HepG2 (cell line): ENCODE results near the gene BTN1A1. TPM values are rescaled to one million over a fixed set of nuclear protein-coding genes. Genes with fewer than 3 reads are reported as not detected.
A peak's percentile ranks its signal among the peaks of the same experiment; 100 is the strongest.

Experiments used
- GLI4 ChIP-seq: sonication (generic); formaldehyde crosslinking; IDR thresholded peaks from 2 replicates; pipeline ENCODE4 v1.5.1; 2020; ENCODE audit warnings: missing genetic modification reagents, mild to moderate bottlenecking, moderate library complexity, borderline replicate concordance
- MIER3 ChIP-seq: IDR thresholded peaks from 2 replicates; pipeline ENCODE4 v1.6.1; 2016; ENCODE audit warnings: missing compliant biosample characterization, borderline replicate concordance
- NAIF1 ChIP-seq: sonication (generic); formaldehyde crosslinking; IDR thresholded peaks from 2 replicates; pipeline ENCODE4 v1.5.0; 2020; ENCODE audit warnings: mild to moderate bottlenecking, missing genetic modification reagents, borderline replicate concordance
- NFYB ChIP-seq: sonication (generic); formaldehyde crosslinking; IDR thresholded peaks from 2 replicates; pipeline ENCODE4 v1.4.0; 2020; ENCODE audit warnings: missing genetic modification reagents
- POGZ ChIP-seq: sonication (generic); formaldehyde crosslinking; IDR thresholded peaks from 2 replicates; pipeline ENCODE4 v1.4.0; 2020; ENCODE audit warnings: mild to moderate bottlenecking, missing genetic modification reagents
- PREB ChIP-seq: sonication (generic); formaldehyde crosslinking; IDR thresholded peaks from 2 replicates; pipeline ENCODE4 v1.4.0; 2020; ENCODE audit warnings: missing genetic modification reagents
- SIX4 ChIP-seq: sonication (generic); formaldehyde crosslinking; IDR thresholded peaks from 2 replicates; pipeline ENCODE4 v1.4.0; 2020; ENCODE audit warnings: missing genetic modification reagents
- SRSF4 ChIP-seq: fragments of 200-400 bp; formaldehyde crosslinking; IDR thresholded peaks from one replicate; pipeline ENCODE4 v1.6.1; 2018; ENCODE audit warnings: mild to moderate bottlenecking, low read depth, low read length, moderate library complexity; ENCODE audit not compliant: poor library complexity, severe bottlenecking
- ZC3H4 ChIP-seq: sonication (generic); formaldehyde crosslinking; IDR thresholded peaks from 2 replicates; pipeline ENCODE4 v1.4.0; 2020; ENCODE audit warnings: missing genetic modification reagents, borderline replicate concordance
- ZNF10 ChIP-seq: sonication (generic); formaldehyde crosslinking; IDR thresholded peaks from 2 replicates; pipeline ENCODE4 v1.4.0; 2020; ENCODE audit warnings: mild to moderate bottlenecking, low read depth, missing genetic modification reagents, borderline replicate concordance
- ZNF547 ChIP-seq: sonication (generic); formaldehyde crosslinking; IDR thresholded peaks from 2 replicates; pipeline ENCODE4 v1.5.1; 2020; ENCODE audit warnings: mild to moderate bottlenecking, missing genetic modification reagents
- ZNF747 ChIP-seq: sonication (generic); formaldehyde crosslinking; IDR thresholded peaks from 2 replicates; pipeline ENCODE4 v1.8.1; 2023; ENCODE audit warnings: missing genetic modification reagents, mild to moderate bottlenecking, borderline replicate concordance
- ZNF749 ChIP-seq: sonication (generic); formaldehyde crosslinking; IDR thresholded peaks from 2 replicates; pipeline ENCODE4 v1.8.0; 2022; ENCODE audit warnings: mild to moderate bottlenecking, missing genetic modification reagents, moderate library complexity, borderline replicate concordance
- ZNF772 ChIP-seq: sonication (generic); formaldehyde crosslinking; IDR thresholded peaks from 2 replicates; pipeline ENCODE4 v1.5.0; 2020; ENCODE audit warnings: mild to moderate bottlenecking, missing genetic modification reagents
- ZNF775 ChIP-seq: sonication (generic); formaldehyde crosslinking; IDR thresholded peaks from 2 replicates; pipeline ENCODE4 v1.4.0; 2020; ENCODE audit warnings: missing genetic modification reagents, mild to moderate bottlenecking, moderate library complexity, borderline replicate concordance
- ZNF781 ChIP-seq: sonication (generic); formaldehyde crosslinking; IDR thresholded peaks from 2 replicates; pipeline ENCODE4 v1.5.1; 2020; ENCODE audit warnings: borderline replicate concordance, mild to moderate bottlenecking, missing genetic modification reagents; ENCODE audit errors: not compliant biosample characterization
- ZNF782 ChIP-seq: sonication (generic); formaldehyde crosslinking; IDR thresholded peaks from 2 replicates; pipeline ENCODE4 v1.4.0; 2020; ENCODE audit warnings: missing genetic modification reagents, mild to moderate bottlenecking, borderline replicate concordance
- ZSCAN29 ChIP-seq: sonication (generic); formaldehyde crosslinking; conservative IDR thresholded peaks from 2 replicates; pipeline ENCODE4 v1.4.0; 2020; ENCODE audit warnings: mild to moderate bottlenecking, missing genetic modification reagents
- polyA plus RNA-seq, 8 experiments: library from polyadenylated mRNA; depleted of rRNA in 3 of 8; stranded (reverse) in 7 of 8; unstranded in 1 of 8; fragments of >200 nt; fragmentation: Illumina TruSeq in 4 of 8; extraction: Trizol in 4 of 8; gene quantifications; 2 replicates each; pipeline versions ENCODE4 v1.2.1 to v1.2.3, GENCODE V29; 2011 to 2016; ENCODE audit warnings: low read depth in 4 of 8, missing spikeins in 1 of 8, mixed read lengths in 1 of 8; ENCODE audit not compliant: insufficient read depth in 1 of 8
- total RNA-seq, 5 experiments: library from RNA; depleted of rRNA; stranded (reverse); fragments of >200 nt; fragmentation: Illumina TruSeq; extraction: Trizol; gene quantifications; 2 replicates each; pipeline ENCODE4 v1.2.3, GENCODE V29; 2016; ENCODE audit warnings: low read depth in 1 of 5
- TF ChIP-seq, protein P1 (sequence below): sonication (generic); formaldehyde crosslinking; IDR thresholded peaks from 2 replicates; pipeline ENCODE4 v1.4.0; 2020; ENCODE audit warnings: missing genetic modification reagents
- TF ChIP-seq, protein P2 (sequence below): sonication (generic); formaldehyde crosslinking; IDR thresholded peaks from 2 replicates; pipeline ENCODE4 v1.8.0; 2022; ENCODE audit warnings: missing genetic modification reagents, low read depth, mild to moderate bottlenecking, borderline replicate concordance
- TF ChIP-seq, protein P3 (sequence below): sonication (generic); formaldehyde crosslinking; IDR thresholded peaks from 2 replicates; pipeline ENCODE4 v1.4.0; 2020; ENCODE audit warnings: mild to moderate bottlenecking, low read depth, missing genetic modification reagents

BTN1A1 gene
- total and polyA plus RNA-seq, 2 of the 13 experiments (the other 11 are each of a cell fraction or from before 2014, with no cell fraction given): 0.04 TPM; not detected in 1

DNA sequence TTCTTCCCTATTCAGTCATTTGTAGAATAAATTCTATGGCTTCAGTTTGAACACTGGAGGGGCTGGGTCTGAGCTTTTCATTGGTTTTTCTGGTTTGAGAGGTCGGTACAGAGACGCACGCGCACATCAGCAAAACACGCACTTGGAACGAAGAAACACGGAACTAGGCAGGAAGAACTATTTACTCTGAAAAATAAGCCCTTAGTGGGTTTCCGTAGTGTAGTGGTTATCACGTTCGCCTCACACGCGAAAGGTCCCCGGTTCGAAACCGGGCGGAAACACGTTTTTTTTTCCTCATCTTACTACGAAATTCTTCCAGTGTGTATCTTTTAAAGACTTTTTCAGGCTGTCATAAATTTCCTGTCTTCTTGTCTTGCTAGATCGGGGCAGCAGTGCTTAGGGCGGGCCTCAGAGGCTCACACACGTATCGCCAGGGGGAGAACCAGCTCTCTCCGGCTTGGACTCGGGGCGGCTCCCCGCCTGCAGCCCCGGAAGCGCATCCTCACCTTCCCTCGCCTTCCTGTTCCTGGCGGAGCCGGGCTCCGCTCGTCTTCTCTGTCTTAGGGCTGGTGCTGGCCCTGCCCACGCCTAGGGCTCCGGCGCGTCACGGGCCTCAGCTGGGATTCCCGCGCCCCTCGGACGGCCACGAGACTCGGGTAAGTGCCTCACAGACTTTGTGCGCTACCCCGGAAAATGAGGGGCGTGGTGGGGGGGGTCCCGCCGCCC lies 37.9 kb downstream of the BTN1A1 start, which contains the start of gene HMGN4 (continued):
- TF ChIP-seq ZNF10 (CRISPR knock-in tag) (no peak), NAIF1 (CRISPR knock-in tag) (peak; percentile 80), ZC3H4 (CRISPR knock-in tag) (no peak), PREB (CRISPR knock-in tag) (no peak), NFYB (CRISPR knock-in tag) (no peak), ZNF747 (CRISPR knock-in tag) (no peak; the same call in 1 of the 2 replicates), ZNF782 (CRISPR knock-in tag) (no peak), ZNF772 (no peak; the same call in 1 of the 2 replicates), ZSCAN29 (CRISPR knock-in tag) (no peak; the same call in 1 of the 2 replicates), ZNF749 (CRISPR knock-in tag) (peak; percentile 63), MIER3 (CRISPR knock-in tag) (no peak), GLI4 (no peak), SRSF4 (no peak), SIX4 (CRISPR knock-in tag) (peak; percentile 66), ZNF547 (CRISPR knock-in tag) (no peak), POGZ (CRISPR knock-in tag) (peak; percentile 71), ZNF781 (CRISPR knock-in tag) (peak; percentile 32), ZNF775 (no peak)
- TF ChIP-seq, protein P1, sequence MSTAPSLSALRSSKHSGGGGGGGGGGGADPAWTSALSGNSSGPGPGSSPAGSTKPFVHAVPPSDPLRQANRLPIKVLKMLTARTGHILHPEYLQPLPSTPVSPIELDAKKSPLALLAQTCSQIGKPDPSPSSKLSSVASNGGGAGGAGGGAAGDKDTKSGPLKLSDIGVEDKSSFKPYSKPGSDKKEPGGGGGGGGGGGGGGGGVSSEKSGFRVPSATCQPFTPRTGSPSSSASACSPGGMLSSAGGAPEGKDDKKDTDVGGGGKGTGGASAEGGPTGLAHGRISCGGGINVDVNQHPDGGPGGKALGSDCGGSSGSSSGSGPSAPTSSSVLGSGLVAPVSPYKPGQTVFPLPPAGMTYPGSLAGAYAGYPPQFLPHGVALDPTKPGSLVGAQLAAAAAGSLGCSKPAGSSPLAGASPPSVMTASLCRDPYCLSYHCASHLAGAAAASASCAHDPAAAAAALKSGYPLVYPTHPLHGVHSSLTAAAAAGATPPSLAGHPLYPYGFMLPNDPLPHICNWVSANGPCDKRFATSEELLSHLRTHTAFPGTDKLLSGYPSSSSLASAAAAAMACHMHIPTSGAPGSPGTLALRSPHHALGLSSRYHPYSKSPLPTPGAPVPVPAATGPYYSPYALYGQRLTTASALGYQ (CRISPR knock-in tag): peak; percentile 71
- TF ChIP-seq, protein P2, sequence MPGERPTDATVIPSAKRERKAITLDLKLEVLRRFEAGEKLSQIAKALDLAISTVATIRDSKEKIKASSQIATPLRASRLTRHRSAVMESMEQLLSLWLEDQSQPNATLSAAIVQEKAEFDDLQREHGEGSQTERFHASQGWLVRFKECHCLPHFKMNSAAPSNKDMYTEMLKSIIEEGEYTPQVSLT: no peak; the same call in 1 of the 2 replicates
- TF ChIP-seq, protein P3, sequence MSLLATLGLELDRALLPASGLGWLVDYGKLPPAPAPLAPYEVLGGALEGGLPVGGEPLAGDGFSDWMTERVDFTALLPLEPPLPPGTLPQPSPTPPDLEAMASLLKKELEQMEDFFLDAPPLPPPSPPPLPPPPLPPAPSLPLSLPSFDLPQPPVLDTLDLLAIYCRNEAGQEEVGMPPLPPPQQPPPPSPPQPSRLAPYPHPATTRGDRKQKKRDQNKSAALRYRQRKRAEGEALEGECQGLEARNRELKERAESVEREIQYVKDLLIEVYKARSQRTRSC: no peak
